AG10803 (cell line): ENCODE data around the gene TOX3.

Experiments
- DNase-seq: peaks from one replicate; pipeline ENCODE4 v3.0.0; 2010; ENCODE audit warnings: low read depth
- H3K4me3 ChIP-seq: 2 replicates; pipeline ENCODE4 v1.5.1; 2011; ENCODE audit warnings: mild to moderate bottlenecking, low read length, control low read depth
- TF ChIP-seq, protein P1 (sequence below): conservative IDR thresholded peaks from 2 replicates; pipeline ENCODE4 v1.5.1; 2011; ENCODE audit warnings: mild to moderate bottlenecking, low read length, control low read depth, inconsistent platforms

Gene TOX3

DNA sequence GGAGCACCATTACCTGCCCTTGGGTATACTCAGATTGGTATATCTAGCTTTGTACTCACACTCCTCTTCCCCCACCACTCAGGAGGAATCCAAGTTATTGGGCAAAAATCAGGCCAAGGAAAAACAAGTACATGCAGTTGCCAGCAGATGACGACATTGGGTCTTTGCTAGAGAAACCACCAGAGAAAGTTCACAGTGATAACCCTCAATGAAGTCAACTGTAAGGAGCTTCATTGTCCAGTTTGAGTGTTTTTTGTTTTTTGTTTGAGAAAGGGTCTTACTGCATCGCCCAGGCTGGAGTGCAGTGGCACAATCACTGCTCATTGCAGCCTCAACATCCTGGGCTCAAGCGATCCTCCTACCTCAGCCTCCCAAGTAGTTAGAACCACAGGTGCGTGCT lies 34.6 kb upstream of the TOX3 start:
- H3K4me3 ChIP-seq = no peak overlapping the region
- no peak for DNase-seq
- TF ChIP-seq, protein P1, sequence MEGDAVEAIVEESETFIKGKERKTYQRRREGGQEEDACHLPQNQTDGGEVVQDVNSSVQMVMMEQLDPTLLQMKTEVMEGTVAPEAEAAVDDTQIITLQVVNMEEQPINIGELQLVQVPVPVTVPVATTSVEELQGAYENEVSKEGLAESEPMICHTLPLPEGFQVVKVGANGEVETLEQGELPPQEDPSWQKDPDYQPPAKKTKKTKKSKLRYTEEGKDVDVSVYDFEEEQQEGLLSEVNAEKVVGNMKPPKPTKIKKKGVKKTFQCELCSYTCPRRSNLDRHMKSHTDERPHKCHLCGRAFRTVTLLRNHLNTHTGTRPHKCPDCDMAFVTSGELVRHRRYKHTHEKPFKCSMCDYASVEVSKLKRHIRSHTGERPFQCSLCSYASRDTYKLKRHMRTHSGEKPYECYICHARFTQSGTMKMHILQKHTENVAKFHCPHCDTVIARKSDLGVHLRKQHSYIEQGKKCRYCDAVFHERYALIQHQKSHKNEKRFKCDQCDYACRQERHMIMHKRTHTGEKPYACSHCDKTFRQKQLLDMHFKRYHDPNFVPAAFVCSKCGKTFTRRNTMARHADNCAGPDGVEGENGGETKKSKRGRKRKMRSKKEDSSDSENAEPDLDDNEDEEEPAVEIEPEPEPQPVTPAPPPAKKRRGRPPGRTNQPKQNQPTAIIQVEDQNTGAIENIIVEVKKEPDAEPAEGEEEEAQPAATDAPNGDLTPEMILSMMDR = no peak

- H3K4me3 ChIP-seq = no peak overlapping the region
- no peak for DNase-seq
- TF ChIP-seq, protein P1 = no peak
These were observed 33.5 kb upstream of the TOX3 start for GRCh38 chr16:52580488-52580887.

GRCh38 chr16:52578829-52579498 lies 32.0 kb upstream of the TOX3 start:
- TF ChIP-seq, protein P1 = no peak
- DNase-seq = no peak
- no peak overlapping the region for H3K4me3 ChIP-seq

- no peak overlapping the region for H3K4me3 ChIP-seq
- TF ChIP-seq, protein P1 = no peak
- DNase-seq = no peak
These were observed 31.3 kb upstream of the TOX3 start for GRCh38 chr16:52578007-52578828.

- H3K4me3 ChIP-seq = no peak overlapping the region
- TF ChIP-seq, protein P1 = no peak
- DNase-seq = no peak
These were observed 30.3 kb upstream of the TOX3 start for GRCh38 chr16:52577130-52577706.

GRCh38 chr16:52573365-52574299 lies 26.7 kb upstream of the TOX3 start:
- no peak for DNase-seq
- H3K4me3 ChIP-seq = no peak overlapping the region

More at GRCh38 chr16:52573365-52574299, 26.7 kb upstream of the TOX3 start:
- TF ChIP-seq, protein P1 = no peak
